SH-SY5Y (cell line): Measurements from ENCODE around the gene TPM1.

Source experiments
- GATA2 ChIP-seq: IDR thresholded peaks from 2 replicates; pipeline ENCODE4 v1.6.1; 2011; ENCODE audit warnings: mild to moderate bottlenecking, low read depth, low read length
- GATA3 ChIP-seq: IDR thresholded peaks from 2 replicates; pipeline ENCODE4 v1.6.1; 2011; ENCODE audit warnings: low read depth, mild to moderate bottlenecking, low read length, moderate library complexity

- TF ChIP-seq GATA2 (no peak), GATA3 (no peak)
These were observed 25.6 kb downstream of the TPM1 start for GRCh38 chr15:63067976-63068743.
